Endodermal cell (in vitro differentiated cells): ENCODE data around the gene REG3A. TPM values are rescaled to one million over a fixed set of nuclear protein-coding genes. Genes with fewer than 3 reads are reported as not detected.

Source experiments
- DNase-seq: peaks from one replicate; pipeline ENCODE4 v3.0.0-alpha.2; 2017
- H3K27ac ChIP-seq: 2 replicates; pipeline ENCODE4 v1.5.1; 2013; ENCODE audit warnings: mild to moderate bottlenecking, low read depth, low read length, moderate library complexity
- H3K27me3 ChIP-seq: 2 replicates; pipeline ENCODE4 v1.6.1; 2013; ENCODE audit warnings: mild to moderate bottlenecking, low read length, moderate library complexity; ENCODE audit not compliant: insufficient read depth, control insufficient read depth, poor library complexity, severe bottlenecking
- H3K36me3 ChIP-seq: 2 replicates; pipeline ENCODE4 v1.7.0; 2013; ENCODE audit warnings: mild to moderate bottlenecking, low read length, moderate library complexity; ENCODE audit not compliant: control insufficient read depth, insufficient read depth
- H3K4me1 ChIP-seq: one replicate; pipeline ENCODE4 v1.7.0; 2013; ENCODE audit warnings: low read length; ENCODE audit not compliant: control insufficient read depth, insufficient read depth
- H3K4me3 ChIP-seq: 2 replicates; pipeline ENCODE4 v1.5.1; 2013; ENCODE audit warnings: mild to moderate bottlenecking, low read length, moderate library complexity
- H3K9ac ChIP-seq: 2 replicates; pipeline ENCODE4 v1.6.1; 2013; ENCODE audit warnings: mild to moderate bottlenecking, low read length, moderate library complexity; ENCODE audit not compliant: poor library complexity, severe bottlenecking; ENCODE audit errors: extremely low read depth
- H3K9me3 ChIP-seq: 2 replicates; pipeline ENCODE4 v1.6.1; 2013; ENCODE audit warnings: mild to moderate bottlenecking, low read length, moderate library complexity; ENCODE audit not compliant: control insufficient read depth
- H3K27ac Mint-ChIP-seq: 2 replicates; pipeline ENCODE4 v1.8.0; 2020; ENCODE audit warnings: mixed read lengths
- H3K27me3 Mint-ChIP-seq: 2 replicates; pipeline ENCODE4 v1.8.0; 2021; ENCODE audit warnings: mild to moderate bottlenecking, mixed read lengths; ENCODE audit not compliant: insufficient read depth
- H3K36me3 Mint-ChIP-seq: 2 replicates; pipeline ENCODE4 v1.8.0; 2020; ENCODE audit warnings: low read depth, mixed read lengths
- H3K4me1 Mint-ChIP-seq: 2 replicates; pipeline ENCODE4 v1.8.0; 2020; ENCODE audit warnings: mixed read lengths
- H3K4me3 Mint-ChIP-seq: 2 replicates; pipeline ENCODE4 v1.8.0; 2020; ENCODE audit warnings: mild to moderate bottlenecking, moderate library complexity, mixed read lengths
- H3K9me3 Mint-ChIP-seq: 2 replicates; pipeline ENCODE4 v1.8.0; 2020; ENCODE audit warnings: mild to moderate bottlenecking, mixed read lengths
- CTCF ChIP-seq: fragments of 200-600 bp; sonication (generic); conservative IDR thresholded peaks from 2 replicates; pipeline ENCODE4 v1.5.0; 2021; ENCODE audit warnings: antibody characterized with exemption, mild to moderate bottlenecking
- whole genome bisulfite sequencing, 2 experiments: methylation state at CpG; one replicate each; pipeline versions ENCODE4 v1.1.5 to v1.1.7; 2013; ENCODE audit warnings: missing lambda C conversion rate in 2 of 2, mixed read lengths in 1 of 2; ENCODE audit not compliant: insufficient coverage in 1 of 2, insufficient read length in 1 of 2; 5-methylcytosine and 5-hydroxymethylcytosine counted together
- total RNA-seq, 2 donors: library from RNA; stranded (reverse); fragmentation: NEBNext Ultra II Directional in 1 of 2; extraction: Animal tissue kit (Norgen Biotek cat#: 25700) in 1 of 2; gene quantifications; 2 replicates in 1 of 2; 3 replicates in 1 of 2; pipeline ENCODE4 v1.2.1, GENCODE V29; 2021

REG3A gene
- total RNA-seq, 2 donors from 2014 or later = not detected

DNA sequence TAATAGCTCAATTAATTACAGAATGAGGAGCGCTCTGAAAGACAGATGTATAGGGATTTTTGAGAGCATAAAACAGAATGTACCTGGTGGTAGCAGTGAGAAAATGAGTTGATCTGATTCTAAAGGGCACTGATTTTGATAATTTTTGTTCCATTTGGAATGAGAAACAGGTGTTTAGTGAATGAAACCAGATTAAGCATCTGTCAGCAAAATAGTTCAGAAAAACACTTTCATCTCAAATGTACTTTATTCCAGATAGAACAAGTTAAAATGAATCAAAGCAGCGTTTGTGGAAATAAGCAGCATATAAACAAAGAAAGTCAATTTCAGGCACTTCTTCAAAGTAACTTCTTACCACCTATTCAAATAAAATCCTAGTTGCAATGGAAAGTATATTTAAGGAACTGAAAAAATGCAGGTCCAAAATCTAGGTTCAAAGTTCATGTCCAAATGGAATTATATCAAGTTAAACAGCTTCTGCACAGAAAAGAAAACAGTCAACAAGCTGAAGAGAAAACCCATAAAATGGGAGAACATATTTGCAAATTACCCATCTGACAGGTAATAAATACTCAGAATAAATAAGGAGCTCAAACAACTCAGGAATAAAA, 11.9 kb upstream of the REG3A start:
- H3K27ac ChIP-seq = no peak overlapping the region
- H3K4me3 ChIP-seq = no peak overlapping the region
- H3K4me1 ChIP-seq = no peaks in the 10 kb centered on the region
- WGBS, 2 experiments = 94% methylated on average over 2 of the region's 2 CpGs; no CpG with 5 or more reads in 1 of the 2 experiments
- TF ChIP-seq CTCF = no peak
- H3K27ac Mint-ChIP-seq = no peak overlapping the region
- H3K4me1 Mint-ChIP-seq = no peaks in the 10 kb centered on the region
- no peak overlapping the region for H3K9ac ChIP-seq
- H3K9me3 Mint-ChIP-seq = no peaks in the 10 kb centered on the region
- H3K27me3 ChIP-seq = peaks cover 38% of the 10 kb centered on the region
- DNase-seq = no peak
- H3K9me3 ChIP-seq = no peaks in the 10 kb centered on the region
- no peaks in the 10 kb centered on the region for H3K36me3 ChIP-seq
- no peak overlapping the region for H3K4me3 Mint-ChIP-seq
- H3K27me3 Mint-ChIP-seq = peaks cover 23% of the 10 kb centered on the region
- no peaks in the 10 kb centered on the region for H3K36me3 Mint-ChIP-seq

DNA sequence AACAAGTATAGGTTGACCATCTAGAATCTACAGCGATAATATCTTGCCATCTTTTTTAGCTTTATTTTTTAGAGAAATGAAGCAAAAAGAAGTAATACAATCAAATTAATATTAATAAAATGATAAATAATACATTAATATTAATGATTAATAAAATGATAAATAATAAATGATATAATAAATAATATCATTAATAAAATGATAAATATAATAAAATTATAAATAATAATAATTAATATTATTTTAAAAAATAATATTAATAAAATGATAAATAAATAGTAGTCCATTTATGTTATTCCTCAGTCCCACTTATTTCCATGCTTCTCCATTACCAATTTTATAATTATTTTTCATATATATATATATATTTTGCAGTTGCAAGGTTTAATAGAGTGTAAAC, 3.2 kb upstream of the REG3A start:
- Histone ChIP-seq H3K27me3 (peaks cover 29% of the 10 kb centered on the region), H3K36me3 (no peaks in the 10 kb centered on the region), H3K4me1 (no peaks in the 10 kb centered on the region), H3K9ac (no peak overlapping the region), H3K27ac (no peak overlapping the region), H3K9me3 (no peaks in the 10 kb centered on the region), H3K4me3 (no peak overlapping the region)
- Mint-ChIP-seq H3K4me3 (no peak overlapping the region), H3K4me1 (no peaks in the 10 kb centered on the region), H3K27ac (no peak overlapping the region), H3K27me3 (peaks cover 28% of the 10 kb centered on the region), H3K36me3 (no peaks in the 10 kb centered on the region), H3K9me3 (no peaks in the 10 kb centered on the region)
- WGBS, 2 experiments = 100% methylated on average over 1 of the region's 1 CpG; no CpG with 5 or more reads in 1 of the 2 experiments
- no peak for TF ChIP-seq CTCF
- DNase-seq = no peak

GRCh38 chr2:79162132-79162531, 2.6 kb upstream of the REG3A start:
- Histone ChIP-seq H3K36me3 (no peaks in the 10 kb centered on the region), H3K9ac (no peak overlapping the region), H3K27me3 (peaks cover 30% of the 10 kb centered on the region), H3K4me1 (no peaks in the 10 kb centered on the region), H3K9me3 (no peaks in the 10 kb centered on the region), H3K4me3 (no peak overlapping the region), H3K27ac (no peak overlapping the region)
- DNase-seq = no peak
- Mint-ChIP-seq H3K9me3 (no peaks in the 10 kb centered on the region), H3K4me1 (no peaks in the 10 kb centered on the region), H3K27me3 (peaks cover 25% of the 10 kb centered on the region), H3K27ac (no peak overlapping the region), H3K4me3 (no peak overlapping the region), H3K36me3 (no peaks in the 10 kb centered on the region)
- WGBS, 2 experiments = 84 to 95% methylated on average over 2 of the region's 2 CpGs
- no peak for TF ChIP-seq CTCF
